DMS114 treated with DMSO at 0.1 percent for 48 hours (cell line): ENCODE data around the gene SYNJ1.

Source experiments
- DNase-seq: peaks from one replicate; lab custom pipeline; 2025; ENCODE audit not compliant: unreplicated experiment; lab: John Stamatoyannopoulos, UW

The SYNJ1 gene

GRCh38 chr21:32580949-32581348, 146.9 kb downstream of the SYNJ1 start:
- DNase-seq, result no peak
